ENCODE results near the gene ACOX2. TPM values are rescaled to one million over a fixed set of nuclear protein-coding genes. Genes with fewer than 3 reads are reported as not detected.

The ACOX2 gene
- total and polyA plus RNA-seq, 2 of the 13 experiments (the other 11 are each of a cell fraction or from before 2014, with no cell fraction given), result 42.6 to 98.5 TPM

DNA sequence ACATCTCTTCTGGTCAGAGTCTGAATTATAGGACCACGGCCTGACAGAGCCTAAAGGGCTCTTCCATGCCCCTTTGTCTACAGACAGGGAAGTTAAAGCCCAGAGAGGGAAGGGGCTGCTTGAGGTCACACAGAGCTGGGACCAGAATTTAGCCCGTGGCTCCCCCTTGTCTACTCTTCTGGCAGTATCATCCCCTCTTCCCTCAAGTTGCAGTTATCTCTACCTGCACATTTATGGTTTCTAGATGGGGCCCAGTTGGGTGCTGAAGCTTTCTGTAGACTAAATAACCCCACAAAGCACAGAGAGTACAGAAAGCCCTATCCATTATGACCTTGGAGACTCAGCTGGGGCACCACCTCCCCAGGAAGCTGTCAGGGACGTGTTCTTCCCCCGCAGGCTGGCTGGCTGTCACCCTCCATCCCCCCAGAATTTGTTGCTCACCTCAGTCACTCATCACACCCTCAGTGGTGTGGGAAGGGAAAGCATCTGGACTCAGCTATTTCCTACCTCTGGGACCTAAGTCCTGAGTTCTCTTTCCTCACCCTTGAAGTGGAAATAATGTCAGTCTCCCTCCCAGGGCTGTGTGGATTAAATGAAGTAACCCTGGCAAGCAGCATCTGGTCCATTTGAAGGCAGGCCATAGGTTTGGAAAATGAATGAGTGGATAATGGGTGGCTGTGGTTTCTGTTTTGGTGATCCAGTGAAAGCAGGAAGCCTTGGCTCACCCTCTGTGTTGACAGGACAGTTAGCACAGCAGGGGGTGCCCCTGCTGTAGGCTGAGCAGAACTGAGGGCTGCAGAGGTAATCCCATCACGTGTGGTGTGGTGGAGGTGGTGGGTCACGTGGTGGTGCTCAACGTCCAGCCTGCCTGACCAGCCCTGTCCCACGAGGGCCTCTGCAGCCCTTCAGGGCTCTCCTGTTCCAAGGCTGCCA, 16.3 kb downstream of the ACOX2 start (continued):
- TF ChIP-seq, protein P1, sequence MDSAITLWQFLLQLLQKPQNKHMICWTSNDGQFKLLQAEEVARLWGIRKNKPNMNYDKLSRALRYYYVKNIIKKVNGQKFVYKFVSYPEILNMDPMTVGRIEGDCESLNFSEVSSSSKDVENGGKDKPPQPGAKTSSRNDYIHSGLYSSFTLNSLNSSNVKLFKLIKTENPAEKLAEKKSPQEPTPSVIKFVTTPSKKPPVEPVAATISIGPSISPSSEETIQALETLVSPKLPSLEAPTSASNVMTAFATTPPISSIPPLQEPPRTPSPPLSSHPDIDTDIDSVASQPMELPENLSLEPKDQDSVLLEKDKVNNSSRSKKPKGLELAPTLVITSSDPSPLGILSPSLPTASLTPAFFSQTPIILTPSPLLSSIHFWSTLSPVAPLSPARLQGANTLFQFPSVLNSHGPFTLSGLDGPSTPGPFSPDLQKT (CRISPR knock-in tag; IDR thresholded peaks at IDR 0.05; ENCODE audit: borderline replicate concordance), result no peak
- TF ChIP-seq HOXA5 (CRISPR knock-in tag; IDR thresholded peaks at IDR 0.05) (no peak), ZMAT3 (CRISPR knock-in tag; conservative IDR thresholded peaks at IDR 0.05) (no peak; the same call in 1 of the 2 replicates), YEATS2 (CRISPR knock-in tag; IDR thresholded peaks at IDR 0.05; ENCODE audit: borderline replicate concordance) (peak; percentile 35; the same call in 1 of the 2 replicates), CCDC6 (CRISPR knock-in tag; IDR thresholded peaks at IDR 0.05) (peak; percentile 90), ZNF326 (CRISPR knock-in tag; IDR thresholded peaks at IDR 0.05; ENCODE audit: borderline replicate concordance) (no peak), CBFB (CRISPR knock-in tag; IDR thresholded peaks at IDR 0.05) (no peak), SAFB2 (CRISPR knock-in tag; IDR thresholded peaks at IDR 0.05; ENCODE audit: borderline replicate concordance, low read depth) (no peak), ZNF652 (CRISPR knock-in tag; IDR thresholded peaks at IDR 0.05; ENCODE audit: borderline replicate concordance, low read depth) (no peak; the same call in 1 of the 2 replicates), ZNF557 (CRISPR knock-in tag; IDR thresholded peaks at IDR 0.05) (no peak), TBL1XR1 (IDR thresholded peaks at IDR 0.05; ENCODE audit: borderline replicate concordance, low read length, partially characterized antibody) (no peak), PAWR (CRISPR knock-in tag; IDR thresholded peaks at IDR 0.05; ENCODE audit: borderline replicate concordance) (no peak), ZNF382 (CRISPR knock-in tag; IDR thresholded peaks at IDR 0.05; ENCODE audit: borderline replicate concordance) (no peak), ZNF572 (CRISPR knock-in tag; IDR thresholded peaks at IDR 0.05) (no peak), ZSCAN29 (CRISPR knock-in tag; conservative IDR thresholded peaks at IDR 0.05) (no peak), NAIF1 (CRISPR knock-in tag; IDR thresholded peaks at IDR 0.05; ENCODE audit: borderline replicate concordance) (no peak), SSRP1 (CRISPR knock-in tag; IDR thresholded peaks at IDR 0.05) (no peak)
- TF ChIP-seq, protein P2, sequence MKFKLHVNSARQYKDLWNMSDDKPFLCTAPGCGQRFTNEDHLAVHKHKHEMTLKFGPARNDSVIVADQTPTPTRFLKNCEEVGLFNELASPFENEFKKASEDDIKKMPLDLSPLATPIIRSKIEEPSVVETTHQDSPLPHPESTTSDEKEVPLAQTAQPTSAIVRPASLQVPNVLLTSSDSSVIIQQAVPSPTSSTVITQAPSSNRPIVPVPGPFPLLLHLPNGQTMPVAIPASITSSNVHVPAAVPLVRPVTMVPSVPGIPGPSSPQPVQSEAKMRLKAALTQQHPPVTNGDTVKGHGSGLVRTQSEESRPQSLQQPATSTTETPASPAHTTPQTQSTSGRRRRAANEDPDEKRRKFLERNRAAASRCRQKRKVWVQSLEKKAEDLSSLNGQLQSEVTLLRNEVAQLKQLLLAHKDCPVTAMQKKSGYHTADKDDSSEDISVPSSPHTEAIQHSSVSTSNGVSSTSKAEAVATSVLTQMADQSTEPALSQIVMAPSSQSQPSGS (CRISPR knock-in tag; IDR thresholded peaks at IDR 0.05), result peak; percentile 33; the same call in 1 of the 2 replicates
- TF ChIP-seq, protein P3, sequence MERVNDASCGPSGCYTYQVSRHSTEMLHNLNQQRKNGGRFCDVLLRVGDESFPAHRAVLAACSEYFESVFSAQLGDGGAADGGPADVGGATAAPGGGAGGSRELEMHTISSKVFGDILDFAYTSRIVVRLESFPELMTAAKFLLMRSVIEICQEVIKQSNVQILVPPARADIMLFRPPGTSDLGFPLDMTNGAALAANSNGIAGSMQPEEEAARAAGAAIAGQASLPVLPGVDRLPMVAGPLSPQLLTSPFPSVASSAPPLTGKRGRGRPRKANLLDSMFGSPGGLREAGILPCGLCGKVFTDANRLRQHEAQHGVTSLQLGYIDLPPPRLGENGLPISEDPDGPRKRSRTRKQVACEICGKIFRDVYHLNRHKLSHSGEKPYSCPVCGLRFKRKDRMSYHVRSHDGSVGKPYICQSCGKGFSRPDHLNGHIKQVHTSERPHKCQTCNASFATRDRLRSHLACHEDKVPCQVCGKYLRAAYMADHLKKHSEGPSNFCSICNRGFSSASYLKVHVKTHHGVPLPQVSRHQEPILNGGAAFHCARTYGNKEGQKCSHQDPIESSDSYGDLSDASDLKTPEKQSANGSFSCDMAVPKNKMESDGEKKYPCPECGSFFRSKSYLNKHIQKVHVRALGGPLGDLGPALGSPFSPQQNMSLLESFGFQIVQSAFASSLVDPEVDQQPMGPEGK (CRISPR knock-in tag; IDR thresholded peaks at IDR 0.05), result peak; percentile 28; the same call in 1 of the 2 replicates
- TF ChIP-seq, protein P4, sequence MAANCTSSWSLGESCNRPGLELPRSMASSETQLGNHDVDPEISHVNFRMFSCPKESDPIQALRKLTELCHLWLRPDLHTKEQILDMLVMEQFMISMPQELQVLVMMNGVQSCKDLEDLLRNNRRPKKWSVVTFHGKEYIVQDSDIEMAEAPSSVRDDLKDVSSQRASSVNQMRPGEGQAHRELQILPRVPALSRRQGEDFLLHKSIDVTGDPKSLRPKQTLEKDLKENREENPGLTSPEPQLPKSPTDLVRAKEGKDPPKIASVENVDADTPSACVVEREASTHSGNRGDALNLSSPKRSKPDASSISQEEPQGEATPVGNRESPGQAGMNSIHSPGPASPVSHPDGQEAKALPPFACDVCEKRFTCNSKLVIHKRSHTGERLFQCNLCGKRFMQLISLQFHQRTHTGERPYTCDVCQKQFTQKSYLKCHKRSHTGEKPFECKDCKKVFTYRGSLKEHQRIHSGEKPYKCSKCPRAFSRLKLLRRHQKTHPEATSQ (CRISPR knock-in tag; IDR thresholded peaks at IDR 0.05; ENCODE audit: borderline replicate concordance), result no peak
- TF ChIP-seq, protein P5, sequence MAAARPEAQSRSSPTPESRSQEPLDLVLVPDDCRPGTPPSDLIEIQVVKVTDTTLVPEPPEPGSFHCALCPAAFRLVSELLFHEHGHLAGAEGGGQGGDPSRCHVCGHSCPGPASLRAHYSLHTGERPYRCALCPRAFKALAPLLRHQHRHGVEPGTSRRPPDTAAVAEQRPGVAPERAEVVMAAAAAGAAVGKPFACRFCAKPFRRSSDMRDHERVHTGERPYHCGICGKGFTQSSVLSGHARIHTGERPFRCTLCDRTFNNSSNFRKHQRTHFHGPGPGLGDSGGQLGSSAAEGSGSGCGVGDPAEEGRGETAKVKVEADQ (CRISPR knock-in tag; IDR thresholded peaks at IDR 0.05; ENCODE audit: borderline replicate concordance), result no peak
